ENCODE measurements around the gene C2orf42. TPM values are rescaled to one million over a fixed set of nuclear protein-coding genes. Genes with fewer than 3 reads are reported as not detected.

The C2orf42 gene
- total and polyA plus RNA-seq, 4 donors = 8.1 to 20.6 (median 13.7) TPM

GRCh38 chr2:70182689-70183088 is 8.1 kb downstream of the C2orf42 start:
- Histone ChIP-seq H3K4me3 (ENCODE audit: low read depth in 1 of 3, low read length in 3 of 3) (no peak overlapping the region), H3K9ac (ENCODE audit: low read depth in 1 of 2, low read length in 2 of 2) (no peak overlapping the region), H3K27me3 (ENCODE audit: control insufficient read depth in 4 of 4, insufficient read depth in 4 of 4, low read length in 3 of 4) (no peaks in the 10 kb centered on the region), H3K27ac (ENCODE audit: low read depth in 1 of 2, low read length in 2 of 2) (no peak overlapping the region), H3K9me3 (ENCODE audit: control insufficient read depth in 4 of 4, low read length in 3 of 4) (no peaks in the 10 kb centered on the region), H3K36me3 (ENCODE audit: control insufficient read depth in 4 of 4, insufficient read depth in 3 of 4, low read depth in 1 of 4, low read length in 3 of 4) (peaks cover 2 to 14% (median 9%) of the 10 kb centered on the region in 4 donors), H3K4me1 (ENCODE audit: control insufficient read depth in 4 of 4, insufficient read depth in 4 of 4, low read length in 3 of 4) (peaks cover 0 to 4% (median 0%) of the 10 kb centered on the region in 4 donors)
- no peak for DNase-seq (ENCODE audit: low spot score)
- WGBS = 85% methylated on average over 4 of the region's 4 CpGs
- TF ChIP-seq MAX (IDR thresholded peaks at IDR 0.05) (no peak), YY1 (IDR thresholded peaks at IDR 0.05) (no peak)

GRCh38 chr2:70181363-70181956 is 9.4 kb downstream of the C2orf42 start:
- 83% methylated on average over 16 of the region's 16 CpGs for WGBS
- no peak for TF ChIP-seq RAD21 (IDR thresholded peaks at IDR 0.05)
- no peak for TF ChIP-seq JUND (IDR thresholded peaks at IDR 0.05)
- TF ChIP-seq MAX (IDR thresholded peaks at IDR 0.05) = no peak
- TF ChIP-seq ZBTB33 (IDR thresholded peaks at IDR 0.05) = no peak
- no peak for TF ChIP-seq HNF4G (IDR thresholded peaks at IDR 0.05)
- TF ChIP-seq YY1 (IDR thresholded peaks at IDR 0.05) = no peak
- TF ChIP-seq SP1 (IDR thresholded peaks at IDR 0.05) = no peak
- TF ChIP-seq CTCF (IDR thresholded peaks at IDR 0.05; ENCODE audit: low read depth, low read length, missing input control) = no peak
- no peak for TF ChIP-seq TAF1 (conservative IDR thresholded peaks at IDR 0.05)
- TF ChIP-seq EGR1 (IDR thresholded peaks at IDR 0.05; ENCODE audit: low read depth in 2 of 2) = no peak
- no peak for TF ChIP-seq REST (IDR thresholded peaks at IDR 0.05)
- no peak overlapping the region for H3K4me3 ChIP-seq (ENCODE audit: low read depth in 1 of 3, low read length in 3 of 3)
- no peak overlapping the region for H3K27ac ChIP-seq (ENCODE audit: low read depth in 1 of 2, low read length in 2 of 2)
- peaks cover 0 to 3% (median 0%) of the 10 kb centered on the region in 4 donors for H3K4me1 ChIP-seq (ENCODE audit: control insufficient read depth in 4 of 4, insufficient read depth in 4 of 4, low read length in 3 of 4)
- DNase-seq (ENCODE audit: low spot score) = no peak
- H3K9me3 ChIP-seq (ENCODE audit: control insufficient read depth in 4 of 4, low read length in 3 of 4) = no peaks in the 10 kb centered on the region
- H3K36me3 ChIP-seq (ENCODE audit: control insufficient read depth in 4 of 4, insufficient read depth in 3 of 4, low read depth in 1 of 4, low read length in 3 of 4) = peaks cover 2 to 21% (median 16%) of the 10 kb centered on the region in 4 donors
- no peaks in the 10 kb centered on the region for H3K27me3 ChIP-seq (ENCODE audit: control insufficient read depth in 4 of 4, insufficient read depth in 4 of 4, low read length in 3 of 4)
- H3K9ac ChIP-seq (ENCODE audit: low read depth in 1 of 2, low read length in 2 of 2) = no peak overlapping the region

Data from liver (tissue), 9 donors.